Activated CD8-positive, alpha-beta memory T cell treated with anti-CD3 and anti-CD28 coated beads for 24 hours (primary cell): ENCODE measurements around the gene DPF1.
A peak's percentile ranks its signal among the peaks of the same experiment; 100 is the strongest.

ENCODE experiments used
- DNase-seq: peaks from one replicate; pipeline ENCODE4 v3.0.0-alpha.2; 2020

The DPF1 gene

DNA sequence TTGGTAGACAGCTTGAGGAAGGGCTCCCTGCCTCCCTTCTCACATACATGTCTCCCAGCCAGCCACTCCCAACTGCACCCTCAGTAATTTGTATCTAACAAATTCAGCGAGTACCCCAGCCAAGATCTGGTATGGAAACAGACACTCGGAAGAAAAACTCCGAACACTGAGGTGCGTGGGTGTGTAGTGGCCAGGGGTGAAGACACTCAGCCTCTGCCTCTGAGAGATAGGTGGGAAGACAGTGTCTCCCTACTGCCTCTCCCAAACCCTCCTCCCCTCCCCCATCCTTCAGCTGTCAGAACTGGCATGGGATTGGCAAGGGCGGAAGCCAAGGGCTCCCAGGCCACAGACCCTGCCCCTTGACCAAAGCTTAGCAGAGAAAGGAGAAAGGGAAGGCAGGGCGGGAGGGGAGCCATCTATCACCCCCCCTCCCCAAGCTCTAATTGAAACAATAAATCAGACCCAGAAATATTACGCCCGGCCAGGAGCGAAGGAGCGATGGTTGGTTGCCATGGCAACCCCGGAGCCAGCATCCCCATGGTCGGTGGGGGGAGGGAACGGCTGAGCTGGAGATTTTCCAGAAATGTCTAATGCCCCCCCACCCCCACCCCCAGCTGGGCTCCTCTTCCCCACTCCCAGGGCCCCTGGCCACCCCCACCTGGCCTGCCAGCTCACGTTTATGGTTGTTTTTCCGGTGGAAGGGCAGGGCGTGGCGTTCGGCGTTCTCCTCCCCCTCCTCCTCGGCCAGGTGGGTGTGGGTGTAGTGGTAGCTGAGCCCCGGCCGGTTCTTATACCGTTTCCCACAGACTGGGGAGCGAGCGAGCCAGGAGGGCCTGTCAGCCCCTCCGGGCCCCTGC is 7.0 kb downstream of the DPF1 start:
- no peak for DNase-seq

DNA sequence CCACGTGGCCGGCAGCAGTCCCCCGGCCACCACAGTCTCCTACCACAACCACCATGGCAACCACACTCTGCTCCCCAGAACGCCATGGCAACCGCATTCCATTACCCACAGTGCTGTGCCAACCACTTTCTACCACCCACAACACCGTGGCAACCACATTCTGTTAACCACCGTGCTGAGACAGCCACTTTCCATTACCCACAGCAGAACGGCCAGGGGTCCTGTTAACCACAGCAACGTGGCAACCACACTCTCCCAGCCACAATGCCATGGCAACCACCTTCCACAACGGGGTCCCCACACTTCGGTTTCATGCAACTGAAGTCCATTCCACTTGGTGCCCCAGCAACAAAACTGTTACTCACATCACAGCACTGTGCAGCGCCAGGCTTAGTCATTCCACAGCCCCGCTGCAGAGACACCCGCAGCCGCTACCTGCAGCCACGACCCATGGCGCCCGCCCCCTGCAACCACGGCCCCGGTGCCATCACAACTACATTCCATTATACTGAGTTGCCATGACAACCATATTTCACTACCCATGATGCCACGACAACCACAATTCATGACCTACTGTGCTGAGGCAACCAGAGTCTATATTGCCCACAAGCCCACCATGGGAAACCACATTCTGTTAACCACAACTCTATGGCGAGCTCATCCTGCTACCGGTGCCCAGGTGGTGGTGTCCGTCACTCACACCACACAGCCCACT is 10.0 kb downstream of the DPF1 start:
- DNase-seq, result peak; percentile 81

DNA sequence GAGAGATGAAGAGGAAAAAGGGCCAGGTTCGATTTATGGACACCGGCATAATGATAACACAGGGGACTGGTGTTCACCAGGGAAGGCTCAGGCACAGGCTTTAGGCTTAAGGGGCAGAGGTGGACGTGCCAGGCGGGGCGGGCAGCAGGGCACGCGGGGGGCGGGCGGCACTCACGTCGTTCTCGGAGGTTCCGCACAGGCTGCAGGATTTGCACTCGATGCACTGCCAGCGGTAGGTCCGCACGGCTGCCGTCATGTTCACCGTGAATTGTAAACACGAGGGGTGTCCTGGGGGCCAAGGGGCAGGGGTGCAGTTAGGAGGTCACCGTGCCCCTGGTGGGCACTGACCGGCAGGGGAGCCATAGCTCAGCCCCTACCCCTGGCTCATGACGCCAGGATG is 10.6 kb downstream of the DPF1 start:
- no peak for DNase-seq

DNA sequence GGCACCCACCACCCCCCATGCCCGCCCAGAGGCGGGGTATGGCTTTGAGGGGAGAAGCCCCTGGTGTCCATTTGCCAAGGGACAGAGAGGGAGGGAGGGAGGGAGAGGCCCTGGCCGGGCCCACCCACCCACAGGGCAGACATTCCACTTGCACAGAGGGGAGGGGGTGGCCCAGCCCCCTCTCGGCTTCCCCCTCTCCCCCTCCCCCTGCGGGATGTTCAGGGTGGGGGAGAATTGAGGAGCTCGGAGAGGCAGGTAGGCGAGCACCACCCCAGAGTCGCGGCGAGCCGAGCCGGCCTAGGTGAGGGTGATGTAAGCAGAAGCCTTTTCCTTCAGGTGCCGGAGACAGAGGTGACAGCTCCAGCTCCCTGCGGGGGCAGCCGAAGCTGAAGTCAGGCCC is 12.3 kb downstream of the DPF1 start:
- DNase-seq, result no peak

DNA sequence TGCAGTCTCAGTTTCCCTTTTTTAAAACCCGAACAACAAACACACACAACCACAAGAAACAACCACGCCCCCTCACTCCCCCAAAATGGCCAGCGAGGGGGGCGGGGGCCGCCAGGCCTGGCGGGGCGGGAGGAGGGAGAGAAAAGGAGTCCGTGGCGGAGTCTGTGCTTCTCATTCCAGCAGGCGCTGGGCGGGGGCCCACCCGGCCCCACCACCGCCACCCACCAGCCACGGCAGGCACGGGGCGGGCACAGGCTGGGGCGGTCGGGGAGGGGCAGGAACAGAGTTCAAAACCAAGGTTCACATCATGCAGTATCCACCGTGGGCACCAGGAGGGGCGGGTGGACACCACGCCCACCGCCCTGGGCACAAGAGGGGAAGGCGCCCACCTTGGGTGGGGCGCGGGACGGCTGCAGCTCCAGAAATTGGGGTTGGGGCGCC is 12.9 kb downstream of the DPF1 start:
- DNase-seq, result no peak

DNA sequence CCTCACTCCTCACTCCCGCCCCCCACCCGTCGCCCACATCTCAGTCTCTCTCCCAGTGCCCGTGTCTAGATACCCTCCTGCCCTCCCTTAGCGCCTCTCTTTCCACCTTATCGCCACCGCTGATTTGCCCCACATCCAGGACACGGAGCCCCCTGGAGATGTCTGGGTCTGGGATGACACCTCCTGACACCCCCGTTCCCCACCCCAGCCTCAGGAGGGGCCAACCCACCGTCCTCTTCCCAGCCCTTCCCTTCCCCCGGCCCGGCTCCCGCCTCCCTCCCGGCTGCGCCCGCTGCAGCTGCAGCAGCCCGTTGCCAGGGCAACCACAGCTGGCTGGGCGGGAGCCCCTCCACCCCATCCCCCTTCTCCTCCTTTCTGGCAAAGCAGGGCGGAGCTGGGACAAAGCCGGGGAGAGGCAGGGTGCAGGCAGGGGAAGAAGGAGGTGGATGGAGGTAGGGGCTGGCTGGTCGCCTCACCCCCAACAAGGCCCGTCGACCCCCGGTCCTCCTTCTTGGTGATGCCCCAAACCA is 13.5 kb downstream of the DPF1 start:
- DNase-seq, result no peak

DNA sequence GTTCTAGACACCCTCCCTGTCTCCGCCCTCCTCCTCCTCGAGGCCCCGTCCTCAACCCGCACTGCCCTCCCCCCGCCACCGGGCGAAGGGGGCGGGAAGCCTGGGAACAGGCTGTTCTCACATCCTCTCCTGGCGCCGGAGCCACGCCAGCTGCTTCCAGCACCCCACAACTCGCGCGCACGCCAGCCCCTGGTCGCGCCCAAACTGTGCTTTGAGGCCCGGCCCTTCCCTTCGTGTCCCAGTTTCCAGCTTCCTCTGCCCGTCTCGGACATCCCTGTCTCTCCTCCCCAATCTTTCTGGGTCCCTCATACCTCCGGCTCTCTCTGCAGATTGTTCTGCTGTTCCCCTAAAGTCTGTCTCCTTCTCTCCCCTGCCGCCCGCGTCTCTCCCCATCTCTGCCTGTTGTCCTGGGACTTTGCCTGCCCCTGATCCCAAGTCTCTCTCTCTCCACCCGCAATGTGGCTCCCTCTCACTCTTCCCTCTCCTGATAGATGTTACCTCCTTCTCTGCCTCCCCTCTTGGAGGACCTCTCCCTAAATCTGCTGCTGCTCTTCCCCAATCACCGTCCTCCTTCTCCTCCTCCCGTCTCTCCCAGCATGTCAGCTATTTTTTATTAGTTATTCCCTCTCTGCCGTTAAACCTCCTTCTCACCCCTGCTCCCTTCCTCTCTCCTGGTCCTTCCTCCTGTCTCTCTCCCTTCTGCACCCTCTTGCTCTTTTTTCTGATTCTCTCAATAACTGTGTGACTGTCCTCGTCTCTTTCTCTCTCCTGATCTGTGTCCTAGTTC is 14.2 kb downstream of the DPF1 start:
- no peak for DNase-seq

DNA sequence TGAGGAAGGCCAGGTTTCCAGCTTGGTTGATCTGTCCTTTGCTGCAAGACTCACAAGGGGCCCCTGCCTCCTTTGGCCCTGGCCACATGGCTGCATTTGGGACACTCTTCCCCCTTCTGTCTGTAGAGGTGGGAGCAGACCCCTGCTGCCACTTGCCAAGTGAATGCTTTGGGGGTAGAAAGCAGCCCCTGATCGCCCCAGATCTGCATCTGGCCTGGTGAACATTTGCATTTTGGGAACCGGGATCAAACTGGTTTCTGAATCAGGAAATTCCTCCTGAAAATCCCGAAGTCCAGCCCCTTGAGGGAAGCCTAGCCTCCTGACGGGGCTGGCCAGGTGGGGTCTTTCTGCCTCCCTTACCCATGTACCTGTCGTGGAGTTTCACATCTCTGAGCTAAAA is 14.9 kb downstream of the DPF1 start:
- no peak for DNase-seq

DNA sequence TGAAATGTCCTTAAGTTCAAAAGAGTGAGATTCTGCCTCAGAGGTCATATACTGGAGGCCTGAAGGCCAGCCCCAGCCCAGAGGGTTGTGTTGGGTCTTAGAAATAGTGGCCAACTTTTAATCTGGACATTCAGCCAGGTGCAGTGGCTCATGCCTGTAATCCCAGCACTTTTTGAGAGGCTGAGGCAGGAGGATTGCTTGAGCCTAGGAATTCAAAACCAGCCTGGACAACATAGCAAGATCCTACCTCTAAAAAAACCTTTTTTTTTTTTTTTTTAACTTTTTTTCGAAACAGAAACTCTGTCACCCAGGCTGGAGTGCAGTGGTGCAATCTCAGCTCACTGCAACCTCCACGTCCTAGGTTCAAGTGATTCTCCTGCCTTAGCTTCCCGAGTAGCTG is 15.5 kb downstream of the DPF1 start:
- no peak for DNase-seq

DNA sequence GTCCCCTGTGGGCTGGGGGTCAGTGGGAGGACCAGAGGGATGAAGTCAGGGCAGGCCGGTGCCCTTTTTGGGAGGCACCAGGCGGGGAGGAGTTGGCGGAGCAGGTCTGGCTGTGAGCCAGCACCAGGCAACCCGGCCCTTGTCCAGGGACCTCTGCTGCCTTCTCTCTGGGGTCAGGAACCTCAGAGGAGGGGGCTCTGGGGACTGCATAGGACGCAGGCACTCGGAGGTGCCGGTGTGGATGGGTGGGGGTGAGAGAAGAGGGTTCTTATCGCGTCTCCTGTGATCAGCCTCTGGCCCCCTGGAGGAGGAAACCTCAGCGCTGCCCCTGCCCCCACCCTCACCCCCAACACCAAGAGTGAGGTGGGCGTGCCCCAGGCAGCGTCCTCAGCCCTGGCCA is 16.5 kb downstream of the DPF1 start:
- DNase-seq, result no peak

DNA sequence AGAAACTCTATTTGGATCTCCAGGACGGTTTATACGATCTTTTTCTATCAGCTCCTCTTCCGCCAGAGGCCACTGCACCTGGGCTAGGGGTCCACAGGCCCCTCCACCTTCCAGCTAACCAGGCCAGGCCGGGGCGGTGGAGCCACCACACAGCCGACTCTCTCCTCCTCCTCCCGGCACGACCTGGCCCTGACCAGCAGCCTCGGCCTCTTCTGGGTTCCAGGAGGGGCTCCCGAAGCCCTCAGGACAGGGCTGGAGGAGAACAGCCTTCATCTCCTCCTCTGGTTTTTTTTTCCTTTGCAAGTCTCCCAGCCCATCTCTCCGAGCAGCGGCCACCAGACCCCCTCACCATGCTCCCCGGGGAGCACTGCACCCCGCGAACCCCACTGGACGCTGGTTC is 17.1 kb downstream of the DPF1 start:
- no peak for DNase-seq

DNA sequence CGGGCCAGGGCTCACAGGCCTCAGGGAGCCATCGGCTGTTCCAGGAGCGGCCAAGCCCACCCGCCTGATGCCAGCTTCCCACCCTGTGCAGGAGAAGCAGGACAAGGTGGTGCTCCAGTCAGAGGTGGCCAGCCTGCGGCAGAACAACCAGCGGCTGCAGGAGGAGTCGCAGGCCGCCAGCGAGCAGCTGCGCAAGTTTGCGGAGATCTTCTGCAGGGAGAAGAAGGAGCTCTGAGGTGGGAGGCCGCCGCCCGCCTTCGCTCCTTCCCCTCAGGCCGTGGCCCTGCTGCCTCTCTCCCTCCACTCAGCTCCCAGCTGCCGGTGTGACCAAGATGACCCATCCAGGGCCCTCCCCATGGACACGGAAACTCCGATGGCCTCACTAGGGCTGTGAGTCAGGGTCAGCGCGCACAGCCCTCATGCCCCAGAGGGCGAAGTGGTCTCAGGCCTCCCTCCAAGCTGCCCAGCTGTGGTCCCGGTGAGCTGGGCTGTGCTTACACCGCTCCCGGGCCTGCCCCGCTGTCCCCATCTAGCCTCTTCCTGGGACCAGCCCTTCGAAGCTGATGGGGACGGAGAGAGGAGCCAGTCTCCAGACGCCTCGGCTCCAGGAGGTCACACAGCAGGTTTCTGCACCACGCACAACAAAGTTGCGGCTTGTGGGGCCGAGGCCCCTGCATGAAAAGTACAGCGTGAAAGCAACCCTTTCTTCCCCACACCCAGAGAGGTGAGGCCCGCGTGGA is 17.8 kb downstream of the DPF1 start:
- DNase-seq, result no peak

DNA sequence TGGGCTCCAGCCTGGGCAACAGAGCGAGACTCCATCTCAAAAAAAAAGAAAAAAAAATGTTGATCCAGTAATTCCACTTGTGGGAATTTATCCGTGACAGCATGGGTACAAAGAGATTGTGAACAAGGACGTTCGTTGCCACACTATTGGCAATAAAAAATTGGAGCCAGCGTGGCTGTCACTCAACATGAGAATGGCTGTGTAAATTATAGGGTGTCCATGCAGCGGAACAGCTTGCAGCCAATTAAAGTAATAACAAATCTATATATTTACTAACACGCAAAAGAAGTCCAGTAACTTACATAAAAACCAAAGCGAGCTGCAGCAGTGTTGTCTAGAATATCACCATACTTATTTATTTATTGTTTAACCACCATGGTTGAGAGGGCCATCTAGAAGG is 19.3 kb downstream of the DPF1 start:
- no peak for DNase-seq

DNA sequence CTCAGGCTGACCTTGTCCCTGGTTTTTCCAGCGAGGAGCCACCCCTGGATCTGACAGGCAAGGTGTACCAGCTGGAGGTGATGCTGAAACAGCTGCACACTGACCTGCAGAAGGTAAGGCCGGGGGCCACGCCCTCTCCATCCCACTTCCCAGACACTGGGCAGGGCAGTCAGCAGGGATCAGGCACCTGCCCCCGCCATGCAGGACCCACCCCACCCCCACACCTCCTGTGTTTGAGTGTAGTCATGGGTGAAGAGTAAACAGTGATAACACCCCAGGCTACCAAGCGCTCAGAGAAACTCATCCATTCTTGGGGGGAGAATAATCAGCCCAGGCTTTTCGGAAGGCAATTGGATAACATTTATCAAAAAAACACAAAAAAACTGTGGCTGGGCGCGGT is 19.9 kb downstream of the DPF1 start:
- no peak for DNase-seq

DNA sequence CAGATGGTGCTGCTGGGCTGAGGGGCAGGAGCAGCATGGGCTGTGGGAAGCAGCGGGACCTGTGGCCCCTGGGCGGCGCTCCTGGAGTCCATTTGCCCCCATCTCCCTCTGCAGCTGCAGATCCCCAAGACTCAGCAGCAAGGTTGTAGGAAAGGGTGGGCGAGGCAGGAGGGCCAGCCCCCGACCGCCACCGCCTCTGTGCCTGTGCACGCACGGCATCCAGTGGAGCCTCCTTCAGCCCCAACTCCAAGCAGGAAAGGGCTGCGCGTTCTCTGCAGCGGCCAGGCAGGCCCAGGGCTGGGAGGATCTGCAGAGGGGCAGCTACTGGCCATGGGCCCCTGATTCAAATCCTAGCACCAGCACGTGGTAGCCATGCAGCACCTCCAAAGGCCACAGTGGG is 20.8 kb downstream of the DPF1 start:
- DNase-seq, result no peak

DNA sequence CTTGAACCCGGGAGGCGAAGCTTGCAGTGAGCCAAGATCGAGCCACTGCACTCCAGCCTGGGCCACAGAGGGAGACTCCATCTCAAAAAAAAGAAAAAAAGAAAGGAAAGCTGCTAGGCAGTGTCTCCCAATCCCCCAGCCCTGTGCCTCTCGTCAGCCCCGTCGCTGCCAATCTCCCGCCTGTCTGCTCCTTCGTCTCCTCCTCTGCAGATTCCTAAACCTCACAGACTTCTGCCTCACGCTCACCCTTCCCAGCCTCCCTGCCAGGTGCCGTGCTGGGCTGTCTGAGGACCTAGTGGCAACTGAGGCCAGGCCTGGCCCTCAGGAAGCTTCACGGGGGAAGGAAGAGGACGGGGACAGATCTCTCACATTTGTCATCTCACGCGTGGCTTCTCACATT is 21.5 kb downstream of the DPF1 start:
- no peak for DNase-seq

DNA sequence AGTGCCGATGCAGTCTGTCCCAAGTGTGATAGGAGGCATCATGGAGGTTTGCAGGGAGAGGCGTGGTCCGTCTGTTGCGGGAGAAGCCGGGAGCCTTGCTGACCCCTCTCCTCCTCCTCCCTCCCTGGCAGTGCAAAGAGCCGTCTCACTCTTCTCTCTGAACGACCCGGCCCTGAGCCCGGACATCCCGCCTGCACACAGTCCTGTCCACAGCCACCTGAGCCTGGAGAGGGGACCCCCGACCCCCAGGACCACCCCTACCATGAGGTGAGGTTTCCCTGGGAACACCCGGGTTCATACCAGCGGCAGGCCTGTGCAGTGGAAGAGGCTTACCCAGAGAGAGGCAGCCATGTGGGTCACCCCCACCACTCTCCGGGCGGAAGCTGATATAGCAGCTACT is 22.3 kb downstream of the DPF1 start:
- no peak for DNase-seq

DNA sequence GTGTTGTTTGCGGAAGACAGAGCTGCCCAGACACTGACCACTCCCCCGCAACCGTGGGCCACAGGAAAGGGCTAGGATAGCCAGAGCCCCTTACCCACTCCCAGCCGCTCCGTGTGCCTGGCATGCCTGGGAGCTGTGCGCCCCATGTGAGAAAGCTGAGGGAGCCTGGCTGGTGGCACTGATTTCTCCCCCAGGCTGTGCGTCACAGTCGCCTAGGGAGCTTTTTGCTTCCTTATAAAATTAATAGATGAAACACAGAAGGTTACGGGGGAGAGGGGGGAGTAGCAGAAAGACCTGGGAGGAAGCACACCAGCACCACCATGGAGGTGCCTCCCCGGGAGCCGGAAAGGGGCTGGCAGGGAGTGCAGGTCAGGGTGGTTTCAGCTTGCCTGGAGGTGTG is 24.7 kb downstream of the DPF1 start:
- DNase-seq, result no peak

DNA sequence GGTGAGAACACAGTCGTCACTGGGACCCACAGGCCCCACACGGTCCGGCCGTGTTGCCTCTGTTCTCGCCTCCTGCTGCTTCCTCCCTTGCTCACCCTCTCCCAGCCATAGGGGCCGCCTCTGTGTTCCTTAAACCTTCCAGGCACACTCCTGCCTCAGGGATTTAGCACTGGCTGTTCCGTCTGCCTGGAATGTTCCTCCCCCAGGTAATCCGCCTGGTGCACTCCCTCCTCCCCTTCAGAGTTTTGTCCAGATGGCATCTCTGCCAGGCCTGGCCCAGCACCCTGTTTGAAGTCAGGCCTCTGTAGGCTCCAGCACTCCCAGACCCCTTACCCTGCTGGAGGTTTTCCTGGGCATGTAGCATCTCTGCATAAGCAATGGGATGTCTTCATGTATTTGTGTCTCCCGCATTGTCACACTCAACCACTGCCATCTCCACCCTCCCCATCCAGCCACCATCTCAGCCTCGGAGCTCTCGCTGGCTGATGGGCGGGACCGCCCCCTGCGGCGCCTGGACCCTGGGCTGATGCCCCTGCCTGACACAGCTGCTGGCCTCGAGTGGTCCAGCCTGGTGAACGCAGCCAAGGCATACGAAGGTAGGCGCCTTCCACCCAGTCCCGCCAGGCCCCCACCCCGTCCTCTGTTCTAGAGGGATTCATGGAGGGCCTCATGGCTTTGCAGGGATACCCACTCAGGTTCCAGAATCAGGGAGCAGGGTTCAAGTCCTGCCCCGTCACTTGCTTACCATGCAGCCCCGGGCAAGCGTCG is 25.9 kb downstream of the DPF1 start:
- DNase-seq, result no peak

DNA sequence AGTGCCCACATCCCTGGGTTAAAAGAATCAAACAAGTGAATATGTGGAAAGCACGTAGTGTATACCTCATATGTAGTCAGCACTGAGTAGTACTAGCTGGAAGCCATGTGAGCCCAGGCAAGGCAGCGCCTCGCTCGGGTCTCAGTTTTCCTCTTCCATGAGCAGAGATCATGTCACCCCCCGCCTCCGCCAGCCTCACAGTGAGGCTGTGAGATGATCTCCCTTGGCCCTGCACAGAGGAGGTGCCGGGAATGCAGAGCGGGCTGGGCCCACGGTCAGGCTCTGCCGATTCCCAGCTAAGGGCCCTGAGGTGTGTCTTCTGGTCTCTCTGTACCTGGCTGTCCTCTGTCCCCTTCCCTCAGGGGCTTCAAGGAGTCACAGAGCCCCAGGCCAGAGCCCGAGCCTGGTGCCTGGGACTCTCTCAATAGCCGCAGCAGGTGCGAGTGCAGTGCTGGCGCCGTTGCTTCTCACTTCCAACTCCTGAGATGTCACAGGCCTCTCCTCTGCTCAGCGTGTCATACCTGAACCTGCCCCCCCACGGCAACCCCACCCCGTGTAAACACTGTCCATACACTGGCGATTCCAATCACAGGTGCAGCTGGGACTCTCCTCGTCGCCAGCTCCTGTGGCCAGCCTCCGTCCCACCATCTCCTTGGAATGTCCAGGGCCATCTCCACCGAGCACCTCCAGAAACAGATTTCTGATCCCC is 26.9 kb downstream of the DPF1 start:
- no peak for DNase-seq

DNA sequence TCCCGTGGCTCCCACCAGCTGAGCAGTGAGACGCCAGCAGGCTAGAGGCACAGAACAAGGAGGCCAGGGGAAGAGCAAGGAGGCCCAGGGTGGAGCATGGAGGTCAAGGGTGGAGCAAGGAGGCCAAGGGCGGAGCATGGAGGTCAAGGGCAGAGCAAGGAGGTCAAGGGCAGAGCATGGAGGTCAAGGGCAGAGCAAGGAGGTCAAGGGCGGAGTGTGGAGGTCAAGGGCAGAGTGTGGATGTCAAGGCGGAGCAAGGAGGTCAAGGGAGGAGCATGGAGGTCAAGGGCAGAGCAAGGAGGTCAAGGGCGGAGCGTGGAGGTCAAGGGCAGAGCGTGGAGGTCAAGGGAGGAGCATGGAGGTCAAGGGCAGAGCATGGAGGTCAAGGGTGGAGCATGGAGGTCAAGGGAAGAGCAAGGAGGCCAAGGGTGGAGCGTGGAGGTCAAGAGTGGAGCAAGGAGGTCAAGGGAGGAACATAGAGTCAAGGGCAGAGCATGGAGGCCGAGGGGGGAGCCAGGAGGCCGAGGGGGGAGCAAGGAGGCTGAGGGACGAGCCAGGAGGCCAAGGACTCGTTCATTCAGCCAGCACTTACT is 27.7 kb downstream of the DPF1 start:
- no peak for DNase-seq
